Astrocyte (in vitro differentiated cells and primary cell): ENCODE data around the gene PGBD4. TPM values are rescaled to one million over a fixed set of nuclear protein-coding genes. Genes with fewer than 3 reads are reported as not detected.
A peak's percentile ranks its signal among the peaks of the same experiment; 100 is the strongest.

Source experiments
- DNase-seq: peaks from one replicate; pipeline ENCODE4 v3.0.0-alpha.2; 2010; ENCODE audit warnings: low read depth
- FAIRE-seq: peaks from 2 replicates; lab custom pipeline; 2011; peaks lifted over from hg19 to GRCh38; lab: Jason Lieb, UNC
- H2AFZ ChIP-seq: 2 replicates; pipeline ENCODE4 v1.6.0; 2012; ENCODE audit warnings: low read depth, low read length, inconsistent platforms
- H3K27ac ChIP-seq: 2 replicates; pipeline ENCODE4 v1.5.1; 2011; ENCODE audit warnings: low read depth, low read length, inconsistent platforms
- H3K27me3 ChIP-seq: 2 replicates; pipeline ENCODE4 v1.6.0; 2011; ENCODE audit warnings: low read length, inconsistent platforms; ENCODE audit not compliant: insufficient read depth
- H3K36me3 ChIP-seq: 2 replicates; pipeline ENCODE4 v1.5.1; 2011; ENCODE audit warnings: low read length, inconsistent platforms; ENCODE audit not compliant: insufficient read depth
- H3K4me1 ChIP-seq: 2 replicates; pipeline ENCODE4 v1.5.1; 2011; ENCODE audit warnings: low read length, inconsistent platforms; ENCODE audit not compliant: insufficient read depth
- H3K4me2 ChIP-seq: 2 replicates; pipeline ENCODE4 v1.6.0; 2012; ENCODE audit warnings: low read length, inconsistent platforms
- H3K4me3 ChIP-seq: 2 replicates; pipeline ENCODE4 v1.5.1; 2011; ENCODE audit warnings: low read depth, mild to moderate bottlenecking, low read length, inconsistent platforms; ENCODE audit not compliant: insufficient read depth
- H3K79me2 ChIP-seq: 2 replicates; pipeline ENCODE4 v1.6.0; 2012; ENCODE audit warnings: mild to moderate bottlenecking, low read length, inconsistent platforms; ENCODE audit not compliant: insufficient read depth
- H3K9ac ChIP-seq: 2 replicates; pipeline ENCODE4 v1.6.0; 2012; ENCODE audit warnings: mild to moderate bottlenecking, low read length, inconsistent platforms
- H3K9me3 ChIP-seq: 2 replicates; pipeline ENCODE4 v1.5.1; 2012; ENCODE audit warnings: low read depth, mild to moderate bottlenecking, low read length, inconsistent platforms; ENCODE audit not compliant: insufficient read depth
- H4K20me1 ChIP-seq: 2 replicates; pipeline ENCODE4 v1.6.0; 2012; ENCODE audit warnings: low read length, inconsistent platforms; ENCODE audit not compliant: insufficient read depth
- H3K27ac Mint-ChIP-seq: one replicate; pipeline ENCODE4 v1.8.0; 2021; ENCODE audit warnings: mild to moderate bottlenecking, mixed read lengths; ENCODE audit not compliant: unreplicated experiment
- H3K27me3 Mint-ChIP-seq: one replicate; pipeline ENCODE4 v1.8.0; 2021; ENCODE audit warnings: low read depth, mixed read lengths; ENCODE audit not compliant: unreplicated experiment
- H3K36me3 Mint-ChIP-seq: one replicate; pipeline ENCODE4 v1.8.0; 2021; ENCODE audit warnings: low read depth, mixed read lengths; ENCODE audit not compliant: unreplicated experiment
- H3K4me1 Mint-ChIP-seq: one replicate; pipeline ENCODE4 v1.8.0; 2021; ENCODE audit warnings: low read depth, mixed read lengths; ENCODE audit not compliant: unreplicated experiment
- H3K4me3 Mint-ChIP-seq: one replicate; pipeline ENCODE4 v1.8.0; 2021; ENCODE audit warnings: mild to moderate bottlenecking, moderate library complexity, mixed read lengths; ENCODE audit not compliant: unreplicated experiment
- H3K9me3 Mint-ChIP-seq: one replicate; pipeline ENCODE4 v1.8.0; 2021; ENCODE audit warnings: mild to moderate bottlenecking, mixed read lengths; ENCODE audit not compliant: unreplicated experiment
- CTCF ChIP-seq: IDR thresholded peaks from 2 replicates; pipeline ENCODE4 v1.5.1; 2011; ENCODE audit warnings: low read depth, mild to moderate bottlenecking, inconsistent platforms, low read length, moderate library complexity; ENCODE audit not compliant: insufficient read depth
- EZH2 ChIP-seq: IDR thresholded peaks from 2 replicates; pipeline ENCODE4 v1.6.1; 2012; ENCODE audit warnings: mild to moderate bottlenecking, low read length, inconsistent platforms; ENCODE audit not compliant: insufficient read depth
- total RNA-seq: library from RNA; stranded (reverse); gene quantifications from 2 replicates; pipeline ENCODE4 v1.2.1, GENCODE V29; 2021

The PGBD4 gene
- total RNA-seq, 1 donor from 2014 or later, result 1.4 TPM

DNA sequence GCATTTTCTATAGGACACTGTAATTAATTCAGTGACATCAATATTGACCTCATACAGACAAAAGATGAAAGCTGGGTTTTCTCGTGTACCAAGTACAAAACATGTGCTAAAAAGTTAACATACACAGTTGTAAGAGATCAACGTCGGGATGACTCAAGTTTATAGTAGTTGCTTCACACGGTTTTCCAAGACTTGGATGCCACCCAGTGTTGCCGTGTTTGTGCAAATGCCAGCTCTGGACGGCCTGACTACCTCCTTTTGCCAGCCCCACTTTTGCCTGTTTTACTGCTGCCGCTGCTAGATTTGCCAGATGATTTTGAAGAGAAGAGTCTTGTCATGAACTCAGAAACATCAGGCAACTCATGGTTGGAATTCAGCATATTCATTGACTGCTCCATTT, 17.8 kb upstream of the PGBD4 start:
- H3K4me2 ChIP-seq, result no peak overlapping the region
- no peak overlapping the region for H3K27ac ChIP-seq
- H3K4me1 ChIP-seq, result no peaks in the 10 kb centered on the region
- no peaks in the 10 kb centered on the region for H4K20me1 ChIP-seq
- no peak overlapping the region for H3K9ac ChIP-seq
- no peaks in the 10 kb centered on the region for H3K79me2 ChIP-seq
- no peaks in the 10 kb centered on the region for H3K9me3 ChIP-seq
- peaks cover 7% of the 10 kb centered on the region for H3K36me3 Mint-ChIP-seq
- FAIRE-seq, result no peak
- H3K27me3 ChIP-seq, result no peaks in the 10 kb centered on the region
- no peak for TF ChIP-seq CTCF
- TF ChIP-seq EZH2, result no peak
- H3K9me3 Mint-ChIP-seq, result no peaks in the 10 kb centered on the region
- no peaks in the 10 kb centered on the region for H3K4me1 Mint-ChIP-seq
- peak; percentile 61 for DNase-seq
- H3K4me3 ChIP-seq, result no peak overlapping the region
- no peaks in the 10 kb centered on the region for H3K27me3 Mint-ChIP-seq
- no peak overlapping the region for H3K4me3 Mint-ChIP-seq
- H3K36me3 ChIP-seq, result peaks cover 19% of the 10 kb centered on the region
- H2AFZ ChIP-seq, result no peak overlapping the region
- no peak overlapping the region for H3K27ac Mint-ChIP-seq

- Mint-ChIP-seq H3K27me3 (no peaks in the 10 kb centered on the region), H3K4me3 (peak overlapping the region; percentile 34), H3K4me1 (no peaks in the 10 kb centered on the region), H3K27ac (no peak overlapping the region), H3K9me3 (no peaks in the 10 kb centered on the region), H3K36me3 (peaks cover 7% of the 10 kb centered on the region)
- Histone ChIP-seq H3K79me2 (no peaks in the 10 kb centered on the region), H2AFZ (no peak overlapping the region), H3K4me3 (no peak overlapping the region), H3K4me1 (no peaks in the 10 kb centered on the region), H3K27ac (no peak overlapping the region), H3K9me3 (no peaks in the 10 kb centered on the region), H3K36me3 (peaks cover 19% of the 10 kb centered on the region), H3K4me2 (no peak overlapping the region), H4K20me1 (no peaks in the 10 kb centered on the region), H3K9ac (no peak overlapping the region), H3K27me3 (no peaks in the 10 kb centered on the region)
- peak; percentile 57 for DNase-seq
- TF ChIP-seq EZH2 (no peak), CTCF (no peak)
- no peak for FAIRE-seq
Observed at GRCh38 chr15:34085746-34086145, 16.1 kb upstream of the PGBD4 start.

DNA sequence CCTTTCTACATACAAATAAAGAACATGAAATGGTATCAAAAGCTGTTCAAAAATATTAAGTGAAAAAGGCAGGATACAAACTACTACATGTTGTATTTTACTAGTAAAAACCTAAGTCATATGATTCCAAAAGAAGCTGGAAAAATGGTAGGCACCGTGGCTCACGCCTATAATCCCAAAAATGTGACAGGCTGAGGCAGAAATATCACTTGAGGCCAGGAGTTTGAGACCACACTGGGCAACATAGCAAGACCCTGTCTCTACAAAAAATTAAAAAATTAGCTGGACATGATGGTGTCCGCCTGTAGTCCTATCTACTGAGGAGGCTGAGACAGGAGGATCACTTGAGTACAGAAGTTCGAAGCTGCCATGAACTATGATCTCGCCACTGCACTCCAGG, 2.0 kb upstream of the PGBD4 start:
- Mint-ChIP-seq H3K27ac (no peak overlapping the region), H3K4me3 (peak overlapping the region; percentile 99), H3K36me3 (peaks cover 10% of the 10 kb centered on the region), H3K9me3 (no peaks in the 10 kb centered on the region), H3K4me1 (peaks cover 2% of the 10 kb centered on the region), H3K27me3 (no peaks in the 10 kb centered on the region)
- no peak overlapping the region for H2AFZ ChIP-seq
- no peaks in the 10 kb centered on the region for H3K27me3 ChIP-seq
- H3K4me1 ChIP-seq, result peaks cover 9% of the 10 kb centered on the region
- H3K36me3 ChIP-seq, result peaks cover 11% of the 10 kb centered on the region
- no peak overlapping the region for H3K4me3 ChIP-seq
- peaks cover 14% of the 10 kb centered on the region for H4K20me1 ChIP-seq
- FAIRE-seq (no peak), DNase-seq (no peak)
- H3K9me3 ChIP-seq, result no peaks in the 10 kb centered on the region
- H3K79me2 ChIP-seq, result peaks cover 62% of the 10 kb centered on the region
- H3K9ac ChIP-seq, result no peak overlapping the region
- no peak for TF ChIP-seq CTCF
- no peak for TF ChIP-seq EZH2
- H3K27ac ChIP-seq, result no peak overlapping the region
- peak overlapping the region; percentile 98 for H3K4me2 ChIP-seq
